Testis (tissue), 2 donors: ENCODE measurements around the gene STK24.

Experiments used
- CTCF ChIP-seq, 3 experiments: fragments of 450-650 bp in 2 of 3; fragments of 200-600 bp in 1 of 3; sonication (generic) in 1 of 3; IDR thresholded peaks; one replicate each; pipeline ENCODE4 v1.5.1; 2016 to 2019; ENCODE audit warnings: antibody characterized with exemption in 3 of 3, mild to moderate bottlenecking in 2 of 3, moderate library complexity in 1 of 3
- POLR2A ChIP-seq: fragments of 450-650 bp; IDR thresholded peaks from one replicate; pipeline ENCODE4 v1.6.1; 2017; ENCODE audit warnings: antibody characterized with exemption, mild to moderate bottlenecking, moderate library complexity

- no peak for TF ChIP-seq POLR2A
- no peak for TF ChIP-seq CTCF (IDR thresholded peaks at IDR 0.05)
Measured at GRCh38 chr13:98526182-98526512, 50.8 kb downstream of the STK24 start.
